Measurements from ENCODE around the gene ASTN2.

The ASTN2 gene

DNA sequence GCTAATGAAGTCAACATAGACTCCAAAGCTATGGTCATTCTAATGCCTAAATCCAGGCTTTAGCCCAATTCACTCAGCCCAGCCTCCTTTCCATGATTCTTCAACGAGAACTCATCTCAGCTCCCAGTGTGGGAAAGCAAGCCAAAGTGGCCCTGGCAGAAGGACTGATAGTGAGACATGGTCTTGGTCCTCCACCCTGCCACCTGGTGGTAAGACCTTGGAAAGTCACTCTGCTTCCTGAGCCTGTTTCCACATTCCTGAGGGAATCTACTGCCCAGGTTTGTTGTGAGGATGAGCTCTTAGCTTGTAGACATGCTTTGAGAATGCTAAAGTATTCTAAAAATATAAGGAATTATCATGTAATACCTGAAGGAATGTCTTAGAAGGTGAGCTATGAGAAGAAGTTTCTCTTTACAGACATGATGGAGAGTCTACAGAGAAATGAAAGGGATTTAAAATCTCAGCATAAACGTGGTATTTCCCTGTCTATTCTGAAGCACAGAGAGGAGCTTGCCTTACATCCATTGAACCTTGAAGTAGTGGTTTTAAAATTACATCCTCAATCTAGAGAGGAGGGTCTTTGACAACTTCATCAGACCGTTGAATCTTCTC is 554.2 kb downstream of the ASTN2 start:
- H3F3A ChIP-seq (ENCODE audit: insufficient read depth, low read length), result no peaks in the 10 kb centered on the region
- H3K4me1 ChIP-seq (ENCODE audit: insufficient read depth, low read length, severe bottlenecking), result no peaks in the 10 kb centered on the region
- no peak overlapping the region for H3K9ac ChIP-seq (ENCODE audit: low read length)
- no peak overlapping the region for H3K27ac ChIP-seq (ENCODE audit: low read depth, low read length, poor library complexity, severe bottlenecking)
- H2AFZ ChIP-seq (ENCODE audit: low read length), result no peak overlapping the region
- no peak overlapping the region for H3K4me3 ChIP-seq (ENCODE audit: low read depth, low read length, poor library complexity, severe bottlenecking)
- H3K36me3 ChIP-seq (ENCODE audit: insufficient read depth, low read length), result no peaks in the 10 kb centered on the region
- no peaks in the 10 kb centered on the region for H4K20me1 ChIP-seq (ENCODE audit: insufficient read depth, low read length)
- H3K4me2 ChIP-seq (ENCODE audit: low read length), result no peak overlapping the region
- no peaks in the 10 kb centered on the region for H3K79me2 ChIP-seq (ENCODE audit: insufficient read depth, low read length)
- H3K9me3 ChIP-seq (ENCODE audit: low read length), result no peaks in the 10 kb centered on the region
- H3K9me2 ChIP-seq (ENCODE audit: low read depth, low read length), result no peaks in the 10 kb centered on the region
- no peaks in the 10 kb centered on the region for H3K27me3 ChIP-seq (ENCODE audit: insufficient read depth, low read length)
- TF ChIP-seq EZH2 (IDR thresholded peaks at IDR 0.05; ENCODE audit: borderline replicate concordance, low read length) (no peak), CTCF (IDR thresholded peaks at IDR 0.05; ENCODE audit: low read length) (peak; percentile 71)

DNA sequence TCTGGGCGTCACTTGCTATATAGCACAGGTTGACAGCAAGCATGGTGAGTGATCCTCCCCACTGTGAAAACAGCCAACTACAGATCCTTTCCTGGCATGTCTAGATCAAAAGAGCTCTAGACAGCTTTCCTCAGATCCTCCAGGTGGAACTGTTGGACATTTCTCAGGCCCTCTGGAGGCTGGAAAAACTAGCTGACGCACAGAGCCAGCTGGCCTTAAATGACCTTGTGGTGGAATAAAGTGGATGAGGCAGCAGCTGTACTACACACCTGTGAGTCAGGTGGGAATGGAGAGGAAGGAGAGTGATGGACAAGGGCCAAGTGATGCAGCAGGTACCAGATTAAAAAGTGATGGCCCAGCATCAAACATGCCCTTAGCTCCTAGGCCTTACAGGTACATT is 555.1 kb downstream of the ASTN2 start:
- Histone ChIP-seq H3K27ac (ENCODE audit: low read depth, low read length, poor library complexity, severe bottlenecking) (no peak overlapping the region), H3K9me3 (ENCODE audit: low read length) (no peaks in the 10 kb centered on the region), H3K36me3 (ENCODE audit: insufficient read depth, low read length) (no peaks in the 10 kb centered on the region), H3F3A (ENCODE audit: insufficient read depth, low read length) (no peaks in the 10 kb centered on the region), H3K4me2 (ENCODE audit: low read length) (no peak overlapping the region), H3K79me2 (ENCODE audit: insufficient read depth, low read length) (no peaks in the 10 kb centered on the region), H3K4me3 (ENCODE audit: low read depth, low read length, poor library complexity, severe bottlenecking) (no peak overlapping the region), H3K4me1 (ENCODE audit: insufficient read depth, low read length, severe bottlenecking) (no peaks in the 10 kb centered on the region), H3K9me2 (ENCODE audit: low read depth, low read length) (no peaks in the 10 kb centered on the region), H2AFZ (ENCODE audit: low read length) (no peak overlapping the region), H3K27me3 (ENCODE audit: insufficient read depth, low read length) (no peaks in the 10 kb centered on the region), H3K9ac (ENCODE audit: low read length) (no peak overlapping the region), H4K20me1 (ENCODE audit: insufficient read depth, low read length) (no peaks in the 10 kb centered on the region)
- TF ChIP-seq CTCF (IDR thresholded peaks at IDR 0.05; ENCODE audit: low read length), result no peak
- no peak for TF ChIP-seq EZH2 (IDR thresholded peaks at IDR 0.05; ENCODE audit: borderline replicate concordance, low read length)

DNA sequence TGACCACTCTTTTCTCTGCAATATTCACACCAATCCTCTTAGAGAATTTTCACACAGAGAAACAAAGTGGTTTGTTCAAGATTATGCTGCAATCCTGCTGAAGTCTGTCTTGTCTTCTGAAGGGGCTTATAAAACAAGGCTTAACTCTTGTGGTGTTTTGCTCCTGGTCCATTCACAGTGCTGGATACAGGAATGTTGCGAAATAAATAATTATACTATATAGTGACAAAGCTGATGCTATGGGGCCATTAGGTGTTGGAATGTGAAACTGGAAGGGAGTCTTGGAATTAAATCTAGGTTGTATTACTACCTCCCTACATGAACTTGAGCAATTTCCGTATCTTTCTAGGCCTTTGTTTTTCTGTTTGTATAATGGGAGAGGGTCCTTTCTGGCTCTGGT is 557.5 kb downstream of the ASTN2 start:
- TF ChIP-seq EZH2 (IDR thresholded peaks at IDR 0.05; ENCODE audit: borderline replicate concordance, low read length), result no peak
- TF ChIP-seq CTCF (IDR thresholded peaks at IDR 0.05; ENCODE audit: low read length), result no peak
- no peak overlapping the region for H2AFZ ChIP-seq (ENCODE audit: low read length)
- H3K36me3 ChIP-seq (ENCODE audit: insufficient read depth, low read length), result no peaks in the 10 kb centered on the region
- H3K4me2 ChIP-seq (ENCODE audit: low read length), result no peak overlapping the region
- H3K27ac ChIP-seq (ENCODE audit: low read depth, low read length, poor library complexity, severe bottlenecking), result no peak overlapping the region
- no peaks in the 10 kb centered on the region for H4K20me1 ChIP-seq (ENCODE audit: insufficient read depth, low read length)
- H3K9ac ChIP-seq (ENCODE audit: low read length), result no peak overlapping the region
- no peak overlapping the region for H3K4me3 ChIP-seq (ENCODE audit: low read depth, low read length, poor library complexity, severe bottlenecking)
- no peaks in the 10 kb centered on the region for H3F3A ChIP-seq (ENCODE audit: insufficient read depth, low read length)
- no peaks in the 10 kb centered on the region for H3K9me3 ChIP-seq (ENCODE audit: low read length)
- H3K27me3 ChIP-seq (ENCODE audit: insufficient read depth, low read length), result no peaks in the 10 kb centered on the region
- no peaks in the 10 kb centered on the region for H3K79me2 ChIP-seq (ENCODE audit: insufficient read depth, low read length)
- H3K9me2 ChIP-seq (ENCODE audit: low read depth, low read length), result no peaks in the 10 kb centered on the region
- no peaks in the 10 kb centered on the region for H3K4me1 ChIP-seq (ENCODE audit: insufficient read depth, low read length, severe bottlenecking)

Measured in OCI-LY1 (cell line).